SK-N-MC (cell line): ENCODE measurements around the gene ZKSCAN4.

Source experiments
- EZH2 ChIP-seq: fragments of 200-600 bp; sonication (generic); IDR thresholded peaks from one replicate; pipeline ENCODE4 v1.6.1; 2017; ENCODE audit warnings: antibody characterized with exemption
- FOXP2 ChIP-seq: optimal IDR thresholded peaks from 2 replicates; pipeline ENCODE3; 2011; ENCODE audit warnings: mild to moderate bottlenecking, moderate library complexity; ENCODE audit not compliant: insufficient read depth; ENCODE audit errors: extremely low read length, control extremely low read depth
- POLR2AphosphoS5 ChIP-seq: IDR thresholded peaks from 2 replicates; pipeline ENCODE4 v1.6.1; 2012; ENCODE audit warnings: mild to moderate bottlenecking, low read depth, low read length, borderline replicate concordance

- no peak for TF ChIP-seq EZH2
- TF ChIP-seq FOXP2, result no peak
- no peak for TF ChIP-seq POLR2AphosphoS5
Measured at GRCh38 chr6:28266563-28266961, 14.5 kb upstream of the ZKSCAN4 start.
